Measurements from ENCODE around the gene KCP. TPM values are rescaled to one million over a fixed set of nuclear protein-coding genes. Genes with fewer than 3 reads are reported as not detected.

Gene KCP
- total RNA-seq, 1 donor from 2014 or later = 5.1 TPM

GRCh38 chr7:128876586-128876977 is 33.9 kb downstream of the KCP start:
- DNase-seq (ENCODE audit: low spot score) = no peak

DNA sequence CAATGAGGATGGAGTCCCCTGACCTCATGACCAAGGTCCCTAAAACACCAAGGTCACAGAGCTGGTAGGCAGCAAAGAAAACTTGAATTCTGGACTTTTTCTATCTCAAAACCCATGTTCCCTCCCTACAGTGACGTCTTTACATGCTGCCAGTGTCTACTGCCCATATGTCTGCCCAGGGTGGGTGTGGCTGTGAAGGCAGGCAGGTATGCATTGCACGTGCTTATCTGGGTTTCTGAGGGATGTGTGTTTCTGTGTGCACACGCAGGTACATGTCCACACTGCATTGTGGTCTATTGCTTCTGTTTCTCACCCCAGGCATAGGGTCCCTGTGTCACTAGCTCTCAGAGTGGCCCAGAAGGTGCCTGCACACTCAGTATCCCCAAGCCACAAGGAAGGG is 34.4 kb downstream of the KCP start:
- DNase-seq (ENCODE audit: low spot score) = no peak

DNA sequence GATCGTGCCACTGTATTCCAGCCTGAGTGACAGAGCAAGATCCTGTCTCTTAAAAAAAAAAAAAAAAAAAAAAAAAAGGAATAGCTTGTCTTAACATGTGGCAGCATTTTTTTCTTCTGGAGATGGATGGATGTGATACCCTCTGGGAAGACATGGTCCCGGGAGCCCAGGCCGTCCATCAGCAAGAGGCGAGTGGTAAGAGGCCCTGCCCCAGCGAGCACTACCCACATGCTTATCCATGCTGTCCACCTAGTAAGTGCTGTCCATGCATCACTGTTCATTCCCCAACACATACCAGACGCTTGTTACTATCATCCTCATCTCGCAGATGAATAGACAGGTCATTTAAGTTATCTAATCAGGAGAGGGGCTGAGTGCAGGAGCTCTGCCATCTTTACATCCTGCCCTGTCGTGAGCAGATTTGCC is 35.0 kb downstream of the KCP start:
- no peak for DNase-seq (ENCODE audit: low spot score)

DNA sequence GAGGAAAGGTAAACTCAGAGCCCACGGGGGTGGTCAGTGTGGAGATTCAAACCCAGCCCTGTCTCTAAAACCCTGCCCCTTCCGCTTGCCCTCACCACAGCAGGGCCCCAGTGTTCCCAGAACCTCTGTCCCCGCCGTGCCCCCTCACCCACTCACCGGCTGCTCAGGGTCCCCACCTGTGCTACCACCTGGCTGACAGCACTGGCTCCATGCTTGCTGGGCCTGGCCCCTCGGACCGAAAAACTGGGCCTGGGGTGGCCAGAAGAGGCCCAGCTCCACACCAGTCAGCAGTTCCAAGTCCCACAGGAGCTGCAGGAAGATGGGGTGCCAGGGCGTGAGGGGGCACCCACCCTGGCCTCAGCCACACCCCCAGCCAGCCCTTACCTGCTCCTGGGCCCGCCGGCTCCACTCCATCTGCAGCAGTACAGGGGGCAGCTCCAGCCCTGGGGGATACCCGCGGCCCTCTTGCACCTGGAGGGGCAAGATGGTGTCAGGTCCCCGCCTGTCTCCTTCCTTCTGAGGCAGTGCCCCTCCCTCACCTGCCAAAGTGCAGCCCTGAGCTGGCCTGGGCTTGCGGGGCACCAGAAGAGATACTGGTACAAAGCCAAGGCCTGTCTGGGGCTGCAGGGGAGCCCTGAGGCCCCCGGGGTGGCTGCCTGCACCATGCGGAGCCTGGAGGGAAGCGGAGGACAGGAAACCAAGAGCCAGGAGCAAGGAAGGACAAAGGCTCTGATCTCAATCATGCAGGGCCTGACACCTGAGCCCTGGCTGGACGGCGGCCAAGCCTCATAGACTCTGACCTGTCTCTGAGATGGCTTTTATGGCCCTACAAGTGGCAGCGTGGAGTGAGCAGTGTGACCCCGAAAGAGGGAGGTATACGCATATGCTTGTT is 36.1 kb downstream of the KCP start:
- DNase-seq (ENCODE audit: low spot score) = no peak

- DNase-seq (ENCODE audit: low spot score) = no peak
Observed at GRCh38 chr7:128873234-128873633, 37.3 kb downstream of the KCP start.

DNA sequence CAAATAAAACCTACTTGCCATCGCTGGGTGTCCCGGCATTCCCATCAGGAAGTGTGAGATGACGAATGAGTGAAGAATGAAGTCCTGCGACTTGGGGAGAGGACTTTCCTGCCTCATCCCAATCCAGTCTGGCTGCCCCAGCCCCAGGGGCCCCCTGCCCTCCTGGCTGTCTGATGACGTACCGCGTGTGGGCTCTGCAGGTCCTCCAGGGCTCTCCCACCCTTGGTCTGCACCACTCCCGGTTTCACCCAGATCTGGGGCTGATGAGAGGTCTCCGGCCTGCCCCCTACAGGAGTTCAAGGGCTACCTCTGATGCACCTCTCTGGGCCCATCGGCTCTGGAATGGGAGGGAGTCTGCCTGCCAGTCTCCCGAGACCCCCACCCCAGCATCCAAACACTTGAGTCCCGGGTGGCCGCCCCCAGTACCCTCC is 38.1 kb downstream of the KCP start:
- DNase-seq (ENCODE audit: low spot score) = no peak

DNA sequence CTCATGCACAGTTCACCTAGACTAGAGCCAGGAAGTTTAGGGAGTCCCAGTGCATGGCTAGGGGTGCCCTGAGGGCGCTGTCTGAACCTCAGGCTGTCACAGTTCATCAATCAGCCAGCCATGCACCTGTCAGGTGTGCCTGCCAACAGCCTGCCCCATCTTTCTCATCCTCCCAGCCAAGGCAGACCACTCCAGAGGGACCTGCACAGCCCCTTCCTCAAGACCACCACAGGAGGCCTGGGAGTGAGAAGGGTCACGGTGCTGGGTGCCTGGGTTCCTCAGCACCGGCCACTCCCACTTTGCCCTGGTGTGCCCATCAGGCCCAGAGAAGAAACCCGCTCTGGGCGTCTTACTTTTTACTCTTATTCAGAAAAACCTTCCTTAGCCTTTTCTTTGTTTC is 39.5 kb downstream of the KCP start:
- DNase-seq (ENCODE audit: low spot score) = no peak

DNA sequence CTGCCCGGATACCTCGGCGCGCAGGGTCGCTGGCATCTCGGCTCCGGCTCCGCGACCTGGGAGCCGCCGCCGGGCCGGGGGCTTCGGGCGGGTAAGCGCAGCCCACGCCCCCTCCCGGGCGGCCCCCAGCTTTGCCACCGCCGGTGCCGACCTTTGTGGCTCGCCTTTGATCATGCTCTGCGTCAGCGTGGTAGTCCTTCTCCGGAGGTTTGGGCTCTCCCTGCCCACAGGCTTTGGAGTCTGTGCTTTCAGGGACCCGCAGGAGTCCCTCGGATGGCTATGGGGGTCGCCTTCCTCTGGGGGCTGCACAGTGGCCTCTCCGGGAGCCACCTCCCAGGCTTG is 40.6 kb downstream of the KCP start:
- no peak for DNase-seq (ENCODE audit: low spot score)

DNA sequence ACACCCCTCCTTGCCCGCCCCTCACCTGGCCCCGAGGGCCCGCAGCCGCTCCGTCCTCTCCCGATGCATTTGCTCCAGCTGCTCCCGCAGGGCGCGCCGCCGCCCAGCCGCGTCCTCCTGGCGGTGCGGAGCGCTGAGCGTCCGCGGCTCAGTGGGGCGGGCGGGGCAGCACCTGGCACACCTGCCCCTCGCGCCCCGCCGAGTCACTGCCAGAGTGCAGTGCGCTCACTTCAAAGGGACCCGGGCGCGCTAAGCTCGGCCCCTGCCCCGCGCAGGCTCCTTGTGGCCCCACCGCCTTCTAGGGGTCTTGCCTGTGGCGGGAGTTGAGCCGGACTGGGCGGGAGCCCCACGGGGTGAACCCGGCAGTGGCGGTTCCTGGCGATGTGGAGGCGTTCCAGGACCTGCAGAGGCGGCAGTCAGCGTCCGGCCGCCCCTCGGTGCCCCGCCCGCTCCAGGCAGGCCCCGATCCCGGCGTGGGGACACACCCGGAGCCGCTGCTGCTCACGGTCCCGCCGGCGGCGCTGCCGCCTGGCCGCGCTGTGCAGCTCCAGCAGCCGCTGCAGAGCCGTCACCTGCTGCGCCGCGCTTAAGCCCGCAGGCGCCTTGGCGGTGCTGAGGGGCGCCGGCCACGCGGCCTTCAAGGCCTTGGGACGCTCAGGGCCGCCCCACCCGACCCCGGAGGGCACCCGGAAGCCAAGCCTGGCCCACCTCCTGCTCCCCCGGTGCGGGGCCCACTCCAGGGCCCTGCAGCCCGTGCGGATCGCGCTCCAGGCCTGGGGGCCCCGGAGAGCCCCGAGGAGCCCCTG is 41.2 kb downstream of the KCP start:
- DNase-seq (ENCODE audit: low spot score) = no peak

- DNase-seq (ENCODE audit: low spot score) = no peak
Observed at GRCh38 chr7:128868624-128869137, 41.8 kb downstream of the KCP start.

DNA sequence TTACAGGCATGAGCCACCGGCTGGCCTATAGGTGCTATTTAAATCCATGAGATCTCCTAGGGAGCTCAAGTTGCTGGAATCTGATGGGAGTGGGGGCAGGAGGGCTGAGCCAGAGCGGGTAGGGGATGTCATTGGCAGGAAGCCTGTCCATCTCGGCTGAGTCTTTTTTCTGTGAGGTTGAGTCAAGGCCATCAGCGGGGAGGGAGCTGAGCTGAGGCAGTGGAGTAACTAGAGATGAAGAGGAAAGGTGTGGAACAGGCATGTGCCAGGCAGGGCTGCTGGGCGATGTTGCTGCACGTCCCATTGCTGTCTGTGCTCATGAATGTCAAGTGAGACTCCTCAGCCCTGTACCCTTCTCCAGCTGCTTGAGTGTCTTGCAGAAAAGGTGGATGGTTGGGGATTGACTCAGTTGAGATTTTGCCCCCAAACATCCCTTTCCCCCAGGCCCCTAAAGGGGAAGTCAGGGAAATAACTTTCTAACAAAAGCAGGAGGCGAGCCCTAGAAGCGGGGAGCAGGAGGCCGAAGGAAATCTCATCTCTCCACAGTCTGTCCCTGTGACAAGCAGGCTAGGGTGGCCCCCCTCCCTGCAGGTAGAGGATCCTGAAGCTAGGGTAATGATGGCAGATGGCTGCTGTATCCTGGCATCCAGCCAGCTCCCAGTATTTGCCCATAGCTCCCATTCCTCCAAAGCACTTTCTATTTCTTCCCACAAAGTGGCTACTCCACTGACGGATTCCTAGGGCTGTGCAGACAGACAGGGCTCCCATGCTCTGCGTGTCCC is 42.5 kb downstream of the KCP start:
- DNase-seq (ENCODE audit: low spot score) = no peak

- no peak for DNase-seq (ENCODE audit: low spot score)
Observed at GRCh38 chr7:128867241-128867640, 43.3 kb downstream of the KCP start.

DNA sequence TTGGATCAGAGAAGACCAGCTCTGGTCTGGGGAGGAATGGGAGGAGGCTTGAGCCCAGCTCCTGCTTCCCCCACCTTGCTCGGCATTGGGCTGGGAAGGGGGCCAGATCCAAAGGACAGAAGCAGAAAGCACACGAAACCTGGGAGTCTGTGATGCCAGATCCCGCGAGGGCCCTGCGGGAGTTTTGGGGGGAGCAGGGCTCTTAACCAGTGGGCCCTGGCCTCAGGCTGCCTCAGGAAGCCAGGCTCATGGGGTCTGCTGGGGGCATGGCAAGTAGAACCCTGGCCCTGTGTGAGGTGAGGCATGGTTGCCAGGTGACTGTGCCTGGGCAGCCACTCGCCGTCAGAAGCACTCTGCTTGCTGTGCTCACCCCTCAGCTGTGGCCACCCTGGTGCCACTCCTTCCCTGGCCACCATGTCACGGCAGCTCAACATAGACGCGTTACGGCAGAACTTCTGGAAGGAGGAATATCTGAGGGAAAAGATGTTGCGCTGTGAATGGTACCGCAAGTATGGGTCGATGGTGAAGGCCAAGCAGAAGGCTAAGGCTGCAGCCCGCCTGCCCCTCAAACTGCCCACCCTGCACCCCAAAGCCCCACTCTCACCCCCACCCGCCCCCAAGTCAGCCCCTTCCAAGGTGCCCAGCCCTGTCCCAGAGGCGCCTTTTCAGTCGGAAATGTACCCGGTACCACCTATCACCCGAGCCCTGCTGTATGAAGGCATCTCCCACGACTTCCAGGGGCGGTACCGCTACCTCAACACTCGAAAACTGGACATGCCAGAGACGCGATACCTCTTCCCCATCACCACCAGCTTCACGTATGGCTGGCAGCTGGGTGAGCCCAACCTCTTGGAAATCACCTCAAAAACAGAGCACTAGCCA is 44.3 kb downstream of the KCP start:
- DNase-seq (ENCODE audit: low spot score) = no peak

- DNase-seq (ENCODE audit: low spot score) = no peak
Observed at GRCh38 chr7:128865303-128865702, 45.2 kb downstream of the KCP start.

GRCh38 chr7:128863433-128863989 is 47.0 kb downstream of the KCP start:
- no peak for DNase-seq (ENCODE audit: low spot score)

GRCh38 chr7:128862571-128863432 is 47.7 kb downstream of the KCP start, which contains the start of gene ATP6V1F:
TSS of gene ATP6V1F (plus strand) at chr7:128862856. CDS start at chr7:128862905, 49 bp downstream.
- DNase-seq (ENCODE audit: low spot score) = peak; percentile 99

- DNase-seq (ENCODE audit: low spot score) = no peak
Observed at GRCh38 chr7:128861957-128862570, 48.4 kb downstream of the KCP start.
